GM18868 (cell line): ENCODE measurements around the gene TNFRSF14.
"Not testable (repeated sequence)": the region's sequence is repeated elsewhere in the genome, so short reads cannot be mapped to it uniquely, and the experiment has no call there.

Experiments
- ATAC-seq: cut with Tn5 transposase; IDR thresholded peaks from one replicate; pipeline ENCODE4 v1.9.1; 2021; ENCODE audit warnings: mild to moderate bottlenecking, moderate library complexity; ENCODE audit not compliant: unreplicated experiment

TNFRSF14 gene

GRCh38 chr1:2553076-2553475, 3.1 kb upstream of the TNFRSF14 start:
- ATAC-seq, result not testable (repeated sequence)

GRCh38 chr1:2553871-2554620, 2.1 kb upstream of the TNFRSF14 start:
- no peak for ATAC-seq

- ATAC-seq, result no peak
Observed at GRCh38 chr1:2554621-2555387, 1.4 kb upstream of the TNFRSF14 start.

- peak; percentile 30 for ATAC-seq
Observed at GRCh38 chr1:2555634-2556276, 416 bp upstream of the TNFRSF14 start.

- no peak for ATAC-seq
Observed at GRCh38 chr1:2556678-2557481, 709 bp downstream of the TNFRSF14 start.

GRCh38 chr1:2557482-2558400, 1.6 kb downstream of the TNFRSF14 start:
- no peak for ATAC-seq

GRCh38 chr1:2558420-2558819, 2.2 kb downstream of the TNFRSF14 start:
- no peak for ATAC-seq

GRCh38 chr1:2558861-2559260, 2.7 kb downstream of the TNFRSF14 start:
- no peak for ATAC-seq

GRCh38 chr1:2559509-2560298, 3.5 kb downstream of the TNFRSF14 start:
- ATAC-seq, result no peak

GRCh38 chr1:2560299-2561073, 4.3 kb downstream of the TNFRSF14 start:
- ATAC-seq, result no peak

- ATAC-seq, result no peak
Observed at GRCh38 chr1:2561446-2561845, 5.3 kb downstream of the TNFRSF14 start.

GRCh38 chr1:2561898-2562895, 6.0 kb downstream of the TNFRSF14 start:
- ATAC-seq, result no peak

GRCh38 chr1:2563205-2563604, 7.0 kb downstream of the TNFRSF14 start:
- ATAC-seq, result no peak

GRCh38 chr1:2564006-2564814, 8.0 kb downstream of the TNFRSF14 start:
- no peak for ATAC-seq

- ATAC-seq, result no peak
Observed at GRCh38 chr1:2564815-2565374, 8.7 kb downstream of the TNFRSF14 start.
